H1 (cell line): ENCODE data around the gene ZNF473. TPM values are rescaled to one million over a fixed set of nuclear protein-coding genes. Genes with fewer than 3 reads are reported as not detected.

ENCODE experiments used
- CTBP2 ChIP-seq: IDR thresholded peaks from 2 replicates; pipeline ENCODE4 v1.7.0; 2011; ENCODE audit warnings: borderline replicate concordance, mild to moderate bottlenecking, moderate library complexity, mixed read lengths, low read length; ENCODE audit not compliant: insufficient read depth, insufficient read length
- POLR2A ChIP-seq, 2 experiments: IDR thresholded peaks; 1 replicate in 1 of 2; 2 replicates in 1 of 2; pipeline ENCODE4 v1.6.1; 2011; ENCODE audit warnings: low read depth in 2 of 2, low read length in 2 of 2, mild to moderate bottlenecking in 2 of 2; ENCODE audit errors: control extremely low read depth in 1 of 2
- RBBP5 ChIP-seq: IDR thresholded peaks from 2 replicates; pipeline ENCODE4 v1.7.1; 2012; ENCODE audit warnings: low read depth, mild to moderate bottlenecking, inconsistent platforms, low read length, moderate library complexity, borderline replicate concordance
- SP4 ChIP-seq: IDR thresholded peaks from 2 replicates; pipeline ENCODE4 v1.6.1; 2012; ENCODE audit warnings: low read length, inconsistent platforms
- USF2 ChIP-seq: IDR thresholded peaks from 2 replicates; pipeline ENCODE4 v1.6.1; 2011; ENCODE audit warnings: low read length, improper control_type of control experiment
- ZNF274 ChIP-seq: IDR thresholded peaks from 2 replicates; pipeline ENCODE4 v1.7.0; 2012; ENCODE audit warnings: low read length, borderline replicate concordance; ENCODE audit errors: extremely low read depth
- polyA plus RNA-seq, 7 experiments: library from polyadenylated mRNA; depleted of rRNA in 3 of 7; stranded (reverse) in 5 of 7; unstranded in 2 of 7; fragments of >200 nt in 5 of 7; fragments of 200-250 nt in 2 of 7; gene quantifications; 1 replicate in 5 of 7; 2 replicates in 1 of 7; 4 replicates in 1 of 7; pipeline versions ENCODE4 v1.2.1 to v1.2.3, GENCODE V29; 2011 to 2013; ENCODE audit warnings: missing spikeins in 2 of 7, mixed read lengths in 2 of 7
- total RNA-seq: library from RNA; stranded (reverse); fragmentation: NEBNext Ultra II Directional; extraction: Animal tissue kit (Norgen Biotek cat#: 25700); gene quantifications from 2 replicates; pipeline ENCODE4 v1.2.1, GENCODE V29; 2021

The ZNF473 gene
- total and polyA plus RNA-seq, 2 of the 8 experiments (the other 6 are each of a cell fraction or from before 2014, with no cell fraction given): 5.2 to 11.7 TPM

DNA sequence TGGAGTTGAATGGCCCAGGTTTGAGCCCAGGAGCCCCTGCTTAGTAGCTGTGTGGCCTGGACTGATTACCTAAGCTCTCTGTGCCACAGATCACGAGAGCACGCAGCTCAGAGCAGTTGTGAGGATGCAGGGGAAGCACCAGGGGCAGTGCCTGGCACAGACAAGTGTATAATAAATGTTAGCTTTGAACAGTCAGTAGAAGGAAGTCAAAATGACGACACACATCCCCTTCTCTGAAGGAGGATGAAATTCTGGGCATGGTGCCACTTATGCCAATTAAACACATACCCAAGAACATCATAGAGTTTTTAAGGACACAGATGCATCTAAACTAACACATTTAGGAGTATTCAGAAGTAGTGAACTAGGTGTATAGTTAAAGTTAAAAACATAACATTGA is 39.9 kb upstream of the ZNF473 start (continued):
- TF ChIP-seq CTBP2: no peak
- TF ChIP-seq POLR2A (IDR thresholded peaks at IDR 0.05; ENCODE audit: control extremely low read depth in 1 of 2, low read depth in 2 of 2, low read length in 2 of 2): no peak
- no peak for TF ChIP-seq SP4
- TF ChIP-seq USF2: no peak
- TF ChIP-seq RBBP5: no peak
- no peak for TF ChIP-seq ZNF274
- TF ChIP-seq, all 59 proteins: peak for 0
